Activated CD4-positive, alpha-beta T cell treated with anti-CD3 and anti-CD28 coated beads, Interleukin-2, Interleukin-4, amounts not matched to agents 100 ng/mL and 50 ng/mL, durations not matched to agents 16 hours and 8 hours (primary cell): ENCODE measurements around the gene DLG5.

Experiments used
- DNase-seq: peaks from one replicate; pipeline ENCODE4 v3.0.0-alpha.2; 2020; ENCODE audit warnings: low spot score

The DLG5 gene

GRCh38 chr10:77949167-77949566 lies 22.6 kb upstream of the DLG5 start:
- DNase-seq: no peak

- no peak for DNase-seq
These were observed 19.5 kb upstream of the DLG5 start for GRCh38 chr10:77946084-77946483.

- DNase-seq: no peak
These were observed 18.0 kb upstream of the DLG5 start for GRCh38 chr10:77944519-77944918.

- peak; percentile 9 for DNase-seq
These were observed 16.8 kb upstream of the DLG5 start for GRCh38 chr10:77943121-77943901.

- DNase-seq: no peak
These were observed 15.2 kb upstream of the DLG5 start for GRCh38 chr10:77941790-77942189.

GRCh38 chr10:77940627-77941026 lies 14.1 kb upstream of the DLG5 start:
- no peak for DNase-seq

GRCh38 chr10:77940225-77940624 lies 13.7 kb upstream of the DLG5 start:
- DNase-seq: no peak

GRCh38 chr10:77939561-77940001 lies 13.0 kb upstream of the DLG5 start:
- no peak for DNase-seq

- no peak for DNase-seq
These were observed 10.4 kb upstream of the DLG5 start for GRCh38 chr10:77936697-77937567.

- no peak for DNase-seq
These were observed 5.6 kb upstream of the DLG5 start for GRCh38 chr10:77932016-77932715.

GRCh38 chr10:77927402-77928246 lies 1.1 kb upstream of the DLG5 start:
- no peak for DNase-seq

- peak; percentile 21 for DNase-seq
These were observed 575 bp downstream of the DLG5 start for GRCh38 chr10:77925795-77926565.

- DNase-seq: no peak
These were observed 1.2 kb downstream of the DLG5 start for GRCh38 chr10:77925410-77925794.

- no peak for DNase-seq
These were observed 3.9 kb downstream of the DLG5 start for GRCh38 chr10:77922566-77923179.

- DNase-seq: no peak
These were observed 4.5 kb downstream of the DLG5 start for GRCh38 chr10:77922055-77922454.

GRCh38 chr10:77921395-77921794 lies 5.2 kb downstream of the DLG5 start:
- DNase-seq: no peak

- DNase-seq: no peak
These were observed 6.1 kb downstream of the DLG5 start for GRCh38 chr10:77920495-77920894.

GRCh38 chr10:77919713-77920108 lies 6.8 kb downstream of the DLG5 start:
- no peak for DNase-seq

- no peak for DNase-seq
These were observed 11.0 kb downstream of the DLG5 start for GRCh38 chr10:77915319-77916105.

- no peak for DNase-seq
These were observed 13.5 kb downstream of the DLG5 start for GRCh38 chr10:77913090-77913489.
